HG03342 (cell line): Measurements from ENCODE around the gene GPR142.

Experiments used
- ATAC-seq: cut with Tn5 transposase; IDR thresholded peaks from one replicate; pipeline ENCODE4 v1.9.1; 2021; ENCODE audit warnings: mild to moderate bottlenecking, moderate library complexity; ENCODE audit not compliant: unreplicated experiment

Gene GPR142

GRCh38 chr17:74419928-74420411 lies 52.7 kb downstream of the GPR142 start:
- ATAC-seq: no peak
